Osteoblast (primary cell): ENCODE results near the gene PLSCR1. TPM values are rescaled to one million over a fixed set of nuclear protein-coding genes. Genes with fewer than 3 reads are reported as not detected.

ENCODE experiments used
- DNase-seq: peaks from one replicate; pipeline ENCODE4 v3.0.0; 2011; ENCODE audit warnings: low spot score, mixed read lengths; ENCODE audit not compliant: insufficient read length; ENCODE audit errors: missing footprints
- H2AFZ ChIP-seq: 2 replicates; pipeline ENCODE4 v1.6.0; 2011; ENCODE audit warnings: mild to moderate bottlenecking, low read length
- H3K27ac ChIP-seq: 2 replicates; pipeline ENCODE4 v1.5.1; 2011; ENCODE audit warnings: mild to moderate bottlenecking, low read depth, low read length, moderate library complexity
- H3K27me3 ChIP-seq: 2 replicates; pipeline ENCODE4 v1.6.0; 2012; ENCODE audit warnings: mild to moderate bottlenecking, control low read depth, inconsistent platforms, low read length, moderate library complexity; ENCODE audit not compliant: insufficient read depth
- H3K36me3 ChIP-seq: 2 replicates; pipeline ENCODE4 v1.5.1; 2011; ENCODE audit warnings: mild to moderate bottlenecking, low read length, control low read depth, moderate library complexity; ENCODE audit not compliant: insufficient read depth
- H3K4me1 ChIP-seq: 2 replicates; pipeline ENCODE4 v1.5.1; 2011; ENCODE audit warnings: mild to moderate bottlenecking, low read length, control low read depth, moderate library complexity; ENCODE audit not compliant: insufficient read depth
- H3K4me2 ChIP-seq: 2 replicates; pipeline ENCODE4 v1.6.0; 2011; ENCODE audit warnings: mild to moderate bottlenecking, low read length; ENCODE audit not compliant: insufficient read depth
- H3K4me3 ChIP-seq: fragments of 200-600 bp; sonication (generic); 3 replicates; pipeline ENCODE4 v1.5.1; 2012; ENCODE audit warnings: mild to moderate bottlenecking, low read length, inconsistent platforms; ENCODE audit not compliant: insufficient read depth
- H3K79me2 ChIP-seq: 2 replicates; pipeline ENCODE4 v1.6.0; 2012; ENCODE audit warnings: mild to moderate bottlenecking, low read length, control low read depth, inconsistent platforms; ENCODE audit not compliant: insufficient read depth
- H3K9me3 ChIP-seq: 2 replicates; pipeline ENCODE4 v1.5.1; 2011; ENCODE audit warnings: low read depth, low read length, control low read depth
- H4K20me1 ChIP-seq: 2 replicates; pipeline ENCODE4 v1.6.0; 2012; ENCODE audit warnings: mild to moderate bottlenecking, low read length, control low read depth; ENCODE audit not compliant: insufficient read depth
- CTCF ChIP-seq: IDR thresholded peaks from 2 replicates; pipeline ENCODE4 v1.5.1; 2011; ENCODE audit warnings: mild to moderate bottlenecking, low read depth, low read length, moderate library complexity; ENCODE audit errors: extremely low read depth
- total RNA-seq: library from RNA; depleted of rRNA; stranded (reverse); fragments of >200 nt; gene quantifications from 2 replicates; pipeline ENCODE4 v1.2.3, GENCODE V29; 2012

The PLSCR1 gene
- total RNA-seq, 1 donor: 35.1 TPM

- Histone ChIP-seq H3K27me3 (no peaks in the 10 kb centered on the region), H3K4me2 (no peak overlapping the region), H3K4me1 (peaks cover 15% of the 10 kb centered on the region), H2AFZ (no peak overlapping the region), H3K9me3 (no peaks in the 10 kb centered on the region), H3K4me3 (no peak overlapping the region), H3K79me2 (no peaks in the 10 kb centered on the region), H3K27ac (no peak overlapping the region), H4K20me1 (no peaks in the 10 kb centered on the region), H3K36me3 (no peaks in the 10 kb centered on the region)
- no peak for TF ChIP-seq CTCF
- DNase-seq: no peak
Measured at GRCh38 chr3:146472611-146473010, 71.8 kb downstream of the PLSCR1 start.

- Histone ChIP-seq H3K36me3 (no peaks in the 10 kb centered on the region), H3K4me1 (peaks cover 24% of the 10 kb centered on the region), H3K79me2 (no peaks in the 10 kb centered on the region), H3K4me3 (no peak overlapping the region), H3K9me3 (no peaks in the 10 kb centered on the region), H3K27me3 (no peaks in the 10 kb centered on the region), H2AFZ (no peak overlapping the region), H3K4me2 (no peak overlapping the region), H3K27ac (no peak overlapping the region), H4K20me1 (no peaks in the 10 kb centered on the region)
- TF ChIP-seq CTCF: no peak
- no peak for DNase-seq
Measured at GRCh38 chr3:146471012-146471411, 73.4 kb downstream of the PLSCR1 start.

- Histone ChIP-seq H3K79me2 (no peaks in the 10 kb centered on the region), H2AFZ (no peak overlapping the region), H3K36me3 (no peaks in the 10 kb centered on the region), H3K27ac (no peak overlapping the region), H3K27me3 (no peaks in the 10 kb centered on the region), H4K20me1 (no peaks in the 10 kb centered on the region), H3K4me2 (no peak overlapping the region), H3K9me3 (no peaks in the 10 kb centered on the region), H3K4me1 (peaks cover 24% of the 10 kb centered on the region), H3K4me3 (no peak overlapping the region)
- DNase-seq: peak; percentile 59
- TF ChIP-seq CTCF: no peak
Measured at GRCh38 chr3:146470425-146470990, 73.9 kb downstream of the PLSCR1 start.

- peak within 1 kb of the TSS; percentile 32 for H3K27ac ChIP-seq
- no peaks in the 10 kb centered on the region for H3K27me3 ChIP-seq
- peak within 1 kb of the TSS; percentile 77 for H3K4me3 ChIP-seq
- no peak for TF ChIP-seq CTCF
- H4K20me1 ChIP-seq: no peaks in the 10 kb centered on the region
- H3K9me3 ChIP-seq: no peaks in the 10 kb centered on the region
- H3K4me2 ChIP-seq: peak within 1 kb of the TSS; percentile 87
- DNase-seq: peak; percentile 89
- H2AFZ ChIP-seq: peak within 1 kb of the TSS; percentile 96
- H3K36me3 ChIP-seq: no peaks in the 10 kb centered on the region
- H3K79me2 ChIP-seq: no peaks in the 10 kb centered on the region
- peaks cover 31% of the 10 kb centered on the region for H3K4me1 ChIP-seq
Measured at GRCh38 chr3:146469150-146470017, 75.0 kb downstream of the PLSCR1 start, which contains the start of gene PLSCR2. Gene PLSCR2, minus strand, starts transcription at chr3:146469561. Its CDS starts 9,657 bp downstream, at chr3:146459904.
